ENCODE results near the gene KRTAP5-10. TPM values are rescaled to one million over a fixed set of nuclear protein-coding genes. Genes with fewer than 3 reads are reported as not detected.
"Not testable (repeated sequence)": the region's sequence is repeated elsewhere in the genome, so short reads cannot be mapped to it uniquely, and the experiment has no call there.

KRTAP5-10 gene
- total RNA-seq, 1 experiment from 2014 or later, result not detected

DNA sequence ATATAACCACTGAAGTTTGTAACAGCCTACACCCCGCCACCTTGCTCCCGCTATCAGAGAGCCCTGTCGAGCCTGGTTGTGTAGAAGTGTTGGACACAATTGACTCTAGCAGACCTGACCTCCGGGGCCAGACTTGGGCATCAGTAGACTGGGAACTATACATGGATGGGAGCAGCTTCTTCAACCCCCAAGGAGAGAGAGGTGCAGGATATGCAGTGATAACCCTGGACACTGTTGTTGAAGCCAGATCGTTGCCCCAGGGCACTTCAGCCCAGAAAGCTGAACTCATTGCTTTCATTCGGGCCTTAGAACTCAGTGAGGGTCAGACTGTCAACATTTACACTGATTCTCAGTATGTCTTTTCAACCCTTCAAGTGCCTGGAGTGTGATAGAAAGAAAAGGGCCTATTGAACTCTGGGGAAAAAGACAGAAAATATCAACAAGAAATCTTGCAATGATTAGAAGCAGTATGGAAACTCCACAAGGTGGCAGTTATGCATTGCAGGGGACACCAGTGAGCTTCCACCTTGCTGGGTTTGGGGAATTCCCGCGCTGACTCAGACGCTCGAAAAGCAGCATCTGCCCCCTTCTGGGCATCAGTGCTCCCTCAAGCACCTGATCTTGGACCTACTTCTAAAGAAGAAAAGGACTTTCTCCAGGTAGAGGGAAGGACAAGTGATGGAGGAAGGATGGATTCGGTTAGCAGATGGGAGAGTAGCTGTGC lies 23.6 kb downstream of the KRTAP5-10 start:
- DNase-seq (ENCODE audit: low spot score); in situ Hi-C loops (cut with HindIII; ENCODE audit: low sequenced_read_pairs): not testable (repeated sequence)

- in situ Hi-C loops (cut with HindIII; ENCODE audit: low sequenced_read_pairs); DNase-seq (ENCODE audit: low spot score): not testable (repeated sequence)
Observed at GRCh38 chr11:71589546-71589920, 24.2 kb downstream of the KRTAP5-10 start.

- DNase-seq (ENCODE audit: low spot score); in situ Hi-C loops (cut with HindIII; ENCODE audit: low sequenced_read_pairs): not testable (repeated sequence)
Observed at GRCh38 chr11:71603221-71603620, 37.9 kb downstream of the KRTAP5-10 start.

GRCh38 chr11:71604798-71605488 lies 39.6 kb downstream of the KRTAP5-10 start:
- in situ Hi-C loops (cut with HindIII; ENCODE audit: low sequenced_read_pairs); DNase-seq (ENCODE audit: low spot score): not testable (repeated sequence)

DNA sequence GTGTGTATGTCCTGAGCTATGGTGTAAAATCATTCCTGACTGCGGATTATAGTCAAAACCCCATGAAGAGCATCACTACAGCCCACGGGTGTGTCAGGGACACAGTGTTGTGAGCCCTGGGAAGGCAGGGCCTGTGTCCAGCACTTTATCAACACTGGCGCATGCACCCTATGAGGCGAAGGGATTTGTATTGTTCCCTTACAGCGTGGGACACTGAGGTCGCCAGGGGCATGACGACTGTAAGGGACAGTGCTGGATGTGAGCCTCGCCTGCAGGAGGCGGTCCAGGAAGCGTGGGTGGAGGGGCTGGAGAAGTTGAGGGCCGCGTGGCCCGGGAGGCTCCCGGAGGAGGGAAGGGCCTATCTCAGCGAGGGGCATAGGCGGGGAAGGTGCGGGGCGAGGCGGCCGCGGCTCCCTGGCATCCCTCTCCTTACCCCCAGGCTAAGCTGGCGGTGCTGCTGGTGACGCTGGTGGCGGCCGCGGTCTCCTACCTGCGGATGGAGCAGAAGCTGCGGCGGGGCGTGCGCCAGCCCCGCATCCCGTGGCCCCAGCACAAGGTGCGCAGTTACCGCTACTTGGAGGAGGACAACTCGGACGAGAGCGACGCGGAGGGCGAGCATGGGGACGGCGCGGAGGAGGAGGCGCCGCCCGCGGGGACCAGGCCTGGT lies 41.6 kb downstream of the KRTAP5-10 start:
- DNase-seq (ENCODE audit: low spot score); in situ Hi-C loops (cut with HindIII; ENCODE audit: low sequenced_read_pairs): not testable (repeated sequence)

DNA sequence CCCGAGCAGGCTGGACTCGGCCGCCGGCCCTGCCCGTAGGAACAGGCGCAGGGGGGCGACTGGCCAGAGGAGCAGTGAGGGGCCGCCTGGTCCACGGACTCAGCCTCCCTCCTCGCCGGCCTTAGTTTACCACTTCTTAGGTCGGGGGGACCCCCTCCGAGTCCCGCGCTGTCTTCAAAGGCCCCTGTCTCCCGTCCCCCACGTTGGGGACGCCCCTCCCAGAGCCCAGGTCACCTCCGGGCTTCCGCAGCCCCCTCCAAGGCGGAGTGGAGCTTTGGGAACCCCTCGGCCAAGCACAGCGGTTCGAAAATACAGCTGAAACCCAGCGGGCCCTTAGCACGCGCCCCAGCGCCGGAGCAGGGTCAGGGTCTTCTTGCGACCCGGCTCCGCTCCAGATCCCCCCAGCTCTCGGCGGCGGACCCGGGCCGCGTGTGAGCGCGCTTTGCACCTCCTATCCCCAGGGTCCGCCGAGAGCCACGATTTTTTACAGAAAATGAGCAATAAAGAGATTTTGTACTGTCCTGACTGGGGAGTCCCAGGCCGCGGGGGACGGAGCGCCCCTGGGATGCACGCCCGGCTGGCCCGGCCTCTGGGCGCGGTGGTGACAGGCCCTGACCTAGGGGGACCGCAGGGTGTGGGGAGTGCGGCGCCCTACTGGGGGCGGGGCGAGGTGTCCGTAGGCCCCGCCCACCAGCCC lies 42.3 kb downstream of the KRTAP5-10 start:
- DNase-seq (ENCODE audit: low spot score); in situ Hi-C loops (cut with HindIII; ENCODE audit: low sequenced_read_pairs): not testable (repeated sequence)

- DNase-seq (ENCODE audit: low spot score); in situ Hi-C loops (cut with HindIII; ENCODE audit: low sequenced_read_pairs): not testable (repeated sequence)
Observed at GRCh38 chr11:71608272-71608671, 42.9 kb downstream of the KRTAP5-10 start.

GRCh38 chr11:71611218-71611910 lies 46.0 kb downstream of the KRTAP5-10 start:
- in situ Hi-C loops (cut with HindIII; ENCODE audit: low sequenced_read_pairs); DNase-seq (ENCODE audit: low spot score): not testable (repeated sequence)

GRCh38 chr11:71613931-71614330 lies 48.6 kb downstream of the KRTAP5-10 start:
- in situ Hi-C loops (cut with HindIII; ENCODE audit: low sequenced_read_pairs); DNase-seq (ENCODE audit: low spot score): not testable (repeated sequence)

GRCh38 chr11:71614366-71614917 lies 49.1 kb downstream of the KRTAP5-10 start:
- DNase-seq (ENCODE audit: low spot score); in situ Hi-C loops (cut with HindIII; ENCODE audit: low sequenced_read_pairs): not testable (repeated sequence)

- DNase-seq (ENCODE audit: low spot score); in situ Hi-C loops (cut with HindIII; ENCODE audit: low sequenced_read_pairs): not testable (repeated sequence)
Observed at GRCh38 chr11:71615003-71615402, 49.6 kb downstream of the KRTAP5-10 start.

Other genes with a start within 250 kb of the KRTAP5-10 start
- 46.1 and 71.8 TPM in 2 replicates for gene DHCR7, start 117.2 kb upstream of the KRTAP5-10 start, total RNA-seq (2014; rRNA removed; shearing (Covaris generic))
- gene NADSYN1, start 112.4 kb upstream of the KRTAP5-10 start, total RNA-seq (2014; rRNA removed; shearing (Covaris generic)), result 39.1 and 41.1 TPM in 2 replicates
- gene KRTAP5-7, start 38.3 kb upstream of the KRTAP5-10 start, total RNA-seq (2014; rRNA removed; shearing (Covaris generic)), result not detected in 2 replicates
- gene KRTAP5-8, start 27.5 kb upstream of the KRTAP5-10 start, total RNA-seq (2014; rRNA removed; shearing (Covaris generic)), result not detected in 2 replicates
- not detected in 2 replicates for gene KRTAP5-9, start 17.1 kb upstream of the KRTAP5-10 start, total RNA-seq (2014; rRNA removed; shearing (Covaris generic))
- gene KRTAP5-11, start 17.3 kb downstream of the KRTAP5-10 start, total RNA-seq (2014; rRNA removed; shearing (Covaris generic)), result not detected in 2 replicates